Liver (tissue), 9 donors: ENCODE results near the gene RNF187. TPM values are rescaled to one million over a fixed set of nuclear protein-coding genes. Genes with fewer than 3 reads are reported as not detected.
"Not testable (repeated sequence)": the region's sequence is repeated elsewhere in the genome, so short reads cannot be mapped to it uniquely, and the experiment has no call there.

Experiments
- DNase-seq: peaks from one replicate; pipeline ENCODE4 v3.0.0-alpha.2; 2017; ENCODE audit warnings: low spot score
- H3K27ac ChIP-seq, 2 donors: one replicate each; pipeline ENCODE4 v1.7.0; 2013; ENCODE audit warnings: inconsistent platforms in 2 of 2, low read length in 2 of 2, control low read depth in 1 of 2, low read depth in 1 of 2, mild to moderate bottlenecking in 1 of 2
- H3K27me3 ChIP-seq, 4 donors: one replicate each; pipeline versions ENCODE4 v1.6.1 to v1.7.0; 2013; ENCODE audit warnings: low read length in 3 of 4, inconsistent platforms in 1 of 4, mild to moderate bottlenecking in 1 of 4, moderate library complexity in 1 of 4; ENCODE audit not compliant: control insufficient read depth in 4 of 4, insufficient read depth in 4 of 4
- H3K36me3 ChIP-seq, 4 donors: one replicate each; pipeline versions ENCODE4 v1.6.1 to v1.7.0; 2013; ENCODE audit warnings: low read length in 3 of 4, mild to moderate bottlenecking in 3 of 4, low read depth in 1 of 4, moderate library complexity in 1 of 4; ENCODE audit not compliant: control insufficient read depth in 4 of 4, insufficient read depth in 3 of 4
- H3K4me1 ChIP-seq, 4 donors: one replicate each; pipeline versions ENCODE4 v1.6.1 to v1.7.0; 2013; ENCODE audit warnings: low read length in 3 of 4, mild to moderate bottlenecking in 3 of 4, moderate library complexity in 1 of 4; ENCODE audit not compliant: control insufficient read depth in 4 of 4, insufficient read depth in 4 of 4
- H3K4me3 ChIP-seq, 3 donors: one replicate each; pipeline versions ENCODE4 v1.6.1 to v1.7.0; 2013; ENCODE audit warnings: low read length in 3 of 3, control low read depth in 1 of 3, low read depth in 1 of 3, mild to moderate bottlenecking in 1 of 3
- H3K9ac ChIP-seq, 2 donors: one replicate each; pipeline ENCODE4 v1.7.0; 2013; ENCODE audit warnings: low read length in 2 of 2, mild to moderate bottlenecking in 2 of 2, moderate library complexity in 2 of 2, control low read depth in 1 of 2, low read depth in 1 of 2
- H3K9me3 ChIP-seq, 4 donors: one replicate each; pipeline versions ENCODE4 v1.6.1 to v1.7.0; 2013; ENCODE audit warnings: low read length in 3 of 4; ENCODE audit not compliant: control insufficient read depth in 4 of 4
- EGR1 ChIP-seq, 2 donors: IDR thresholded peaks; 2 replicates each; pipeline ENCODE4 v1.6.1; 2016 to 2018; ENCODE audit warnings: antibody characterized with exemption in 2 of 2, low read depth in 2 of 2
- FOXA2 ChIP-seq: IDR thresholded peaks from 2 replicates; pipeline ENCODE4 v1.6.1; 2016; ENCODE audit warnings: antibody characterized with exemption
- GABPA ChIP-seq, 2 donors: IDR thresholded peaks in 1 of 2; conservative IDR thresholded peaks in 1 of 2; 2 replicates each; pipeline ENCODE4 v1.6.1; 2016; ENCODE audit warnings: antibody characterized with exemption in 2 of 2, mild to moderate bottlenecking in 1 of 2, moderate library complexity in 1 of 2
- HNF4A ChIP-seq, 2 donors: conservative IDR thresholded peaks; 2 replicates each; pipeline ENCODE4 v1.6.1; 2016; ENCODE audit warnings: antibody characterized with exemption in 2 of 2, mild to moderate bottlenecking in 2 of 2
- HNF4G ChIP-seq: IDR thresholded peaks from 2 replicates; pipeline ENCODE4 v1.6.1; 2016; ENCODE audit warnings: antibody characterized with exemption
- JUND ChIP-seq, 2 donors: IDR thresholded peaks; 2 replicates each; pipeline ENCODE4 v1.6.1; 2016; ENCODE audit warnings: antibody characterized with exemption in 2 of 2
- MAX ChIP-seq: IDR thresholded peaks from 2 replicates; pipeline ENCODE4 v1.6.1; 2016; ENCODE audit warnings: antibody characterized with exemption
- NR2F2 ChIP-seq: IDR thresholded peaks from 2 replicates; pipeline ENCODE4 v1.6.1; 2016; ENCODE audit warnings: antibody characterized with exemption
- RAD21 ChIP-seq, 2 donors: IDR thresholded peaks; 2 replicates each; pipeline ENCODE4 v1.6.1; 2016; ENCODE audit warnings: antibody characterized with exemption in 2 of 2, mild to moderate bottlenecking in 2 of 2
- SP1 ChIP-seq: IDR thresholded peaks from 2 replicates; pipeline ENCODE4 v1.6.1; 2018; ENCODE audit warnings: antibody characterized with exemption, mild to moderate bottlenecking
- YY1 ChIP-seq: IDR thresholded peaks from 2 replicates; pipeline ENCODE4 v1.6.1; 2016; ENCODE audit warnings: antibody characterized with exemption, mild to moderate bottlenecking
- ZBTB33 ChIP-seq: IDR thresholded peaks from 2 replicates; pipeline ENCODE4 v1.6.1; 2016; ENCODE audit warnings: antibody characterized with exemption
- WGBS: extraction: QIAGEN DNeasy Blood & Tissue Kit; methylation state at CpG from one replicate; pipeline ENCODE4 v1.1.7; 2013; 5-methylcytosine and 5-hydroxymethylcytosine counted together
- polyA plus RNA-seq, 2 donors: library from polyadenylated mRNA; stranded (reverse) in 1 of 2; unstranded in 1 of 2; fragments of 200-250 nt in 1 of 2; fragments of >200 nt in 1 of 2; fragmentation: Nextera tagmentation in 1 of 2; extraction: Ambion mirVana in 1 of 2; gene quantifications; one replicate each; pipeline versions ENCODE4 v1.2.1 to v1.2.3, GENCODE V29; 2013 to 2015
- total RNA-seq, 2 donors: library from RNA; depleted of rRNA; stranded (reverse); fragments of >200 nt; gene quantifications; one replicate each; pipeline ENCODE4 v1.2.3, GENCODE V29; 2014
- TF ChIP-seq, protein P1 (sequence below): fragments of 150-350 bp; IDR thresholded peaks from 2 replicates; pipeline ENCODE4 v1.5.1; 2017; ENCODE audit warnings: improper control_type of control experiment, low read depth, low read length; ENCODE audit not compliant: missing input control
- TF ChIP-seq, protein P2 (sequence below): IDR thresholded peaks from 2 replicates; pipeline ENCODE4 v1.6.1; 2016; ENCODE audit warnings: antibody characterized with exemption
- donor health status: healthy.
- donor health status: healthy.
- donor health status: healthy.
- donor health status: healthy.
- donor health status: healthy.

The RNF187 gene
- total and polyA plus RNA-seq, 4 donors: 18.7 to 32.0 (median 23.5) TPM

- Histone ChIP-seq H3K36me3 (no peaks in the 10 kb centered on the region), H3K9me3 (no peaks in the 10 kb centered on the region), H3K9ac (no peak overlapping the region), H3K27me3 (no peaks in the 10 kb centered on the region), H3K4me1 (peaks cover 0 to 9% (median 2%) of the 10 kb centered on the region in 4 donors), H3K4me3 (no peak overlapping the region), H3K27ac (no peak overlapping the region)
- DNase-seq: peak; percentile 75
- 88% methylated on average over 5 of the region's 5 CpGs for WGBS
- TF ChIP-seq GABPA (IDR thresholded peaks at IDR 0.05 in 1 of 2, conservative IDR thresholded peaks at IDR 0.05 in 1 of 2) (no peak), ZBTB33 (no peak), FOXA2 (no peak), EGR1 (IDR thresholded peaks at IDR 0.05; ENCODE audit: low read depth in 2 of 2) (no peak), RAD21 (IDR thresholded peaks at IDR 0.05) (no peak), JUND (IDR thresholded peaks at IDR 0.05) (no peak), NR2F2 (no peak), HNF4A (conservative IDR thresholded peaks at IDR 0.05) (no peak), SP1 (no peak)
- TF ChIP-seq, protein P1, sequence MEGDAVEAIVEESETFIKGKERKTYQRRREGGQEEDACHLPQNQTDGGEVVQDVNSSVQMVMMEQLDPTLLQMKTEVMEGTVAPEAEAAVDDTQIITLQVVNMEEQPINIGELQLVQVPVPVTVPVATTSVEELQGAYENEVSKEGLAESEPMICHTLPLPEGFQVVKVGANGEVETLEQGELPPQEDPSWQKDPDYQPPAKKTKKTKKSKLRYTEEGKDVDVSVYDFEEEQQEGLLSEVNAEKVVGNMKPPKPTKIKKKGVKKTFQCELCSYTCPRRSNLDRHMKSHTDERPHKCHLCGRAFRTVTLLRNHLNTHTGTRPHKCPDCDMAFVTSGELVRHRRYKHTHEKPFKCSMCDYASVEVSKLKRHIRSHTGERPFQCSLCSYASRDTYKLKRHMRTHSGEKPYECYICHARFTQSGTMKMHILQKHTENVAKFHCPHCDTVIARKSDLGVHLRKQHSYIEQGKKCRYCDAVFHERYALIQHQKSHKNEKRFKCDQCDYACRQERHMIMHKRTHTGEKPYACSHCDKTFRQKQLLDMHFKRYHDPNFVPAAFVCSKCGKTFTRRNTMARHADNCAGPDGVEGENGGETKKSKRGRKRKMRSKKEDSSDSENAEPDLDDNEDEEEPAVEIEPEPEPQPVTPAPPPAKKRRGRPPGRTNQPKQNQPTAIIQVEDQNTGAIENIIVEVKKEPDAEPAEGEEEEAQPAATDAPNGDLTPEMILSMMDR: no peak
- TF ChIP-seq, protein P2, sequence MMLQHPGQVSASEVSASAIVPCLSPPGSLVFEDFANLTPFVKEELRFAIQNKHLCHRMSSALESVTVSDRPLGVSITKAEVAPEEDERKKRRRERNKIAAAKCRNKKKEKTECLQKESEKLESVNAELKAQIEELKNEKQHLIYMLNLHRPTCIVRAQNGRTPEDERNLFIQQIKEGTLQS: no peak
Observed at GRCh38 chr1:228502522-228502921, 15.3 kb downstream of the RNF187 start.

DNA sequence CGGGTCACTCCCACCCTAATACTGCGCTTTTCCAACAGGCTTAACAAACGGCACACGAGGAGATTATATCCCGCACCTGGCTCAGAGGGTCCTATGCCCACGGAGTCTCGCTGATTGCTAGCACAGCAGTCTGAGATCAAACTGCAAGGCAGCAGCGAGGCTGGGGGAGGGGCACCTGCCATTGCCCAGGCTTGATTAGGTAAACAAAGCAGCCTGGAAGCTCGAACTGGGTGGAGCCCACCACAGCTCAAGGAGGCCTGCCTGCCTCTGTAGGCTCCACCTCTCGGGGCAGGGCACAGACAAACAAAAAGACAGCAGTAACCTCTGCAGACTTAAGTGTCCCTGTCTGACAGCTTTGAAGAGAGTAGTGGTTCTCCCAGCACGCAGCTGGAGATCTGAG lies 18.8 kb downstream of the RNF187 start:
- H3K9ac ChIP-seq, DNase-seq, H3K27me3 ChIP-seq, H3K9me3 ChIP-seq, H3K27ac ChIP-seq, H3K4me1 ChIP-seq, H3K4me3 ChIP-seq, H3K36me3 ChIP-seq: not testable (repeated sequence)
- WGBS: 69% methylated on average over 10 of the region's 11 CpGs

- no peaks in the 10 kb centered on the region for H3K36me3 ChIP-seq
- TF ChIP-seq HNF4A (conservative IDR thresholded peaks at IDR 0.05) (no peak), JUND (IDR thresholded peaks at IDR 0.05) (no peak), YY1 (no peak), RAD21 (IDR thresholded peaks at IDR 0.05) (no peak), HNF4G (no peak), NR2F2 (no peak), ZBTB33 (no peak), MAX (no peak), EGR1 (IDR thresholded peaks at IDR 0.05; ENCODE audit: low read depth in 2 of 2) (no peak)
- TF ChIP-seq, protein P2: no peak
- H3K4me1 ChIP-seq: no peaks in the 10 kb centered on the region
- WGBS: 69% methylated on average over 9 of the region's 9 CpGs
- no peaks in the 10 kb centered on the region for H3K9me3 ChIP-seq
- H3K27ac ChIP-seq: no peak overlapping the region
- peak; percentile 31 for DNase-seq
- no peak overlapping the region for H3K4me3 ChIP-seq
- no peak overlapping the region for H3K9ac ChIP-seq
- peaks cover 0 to 4% (median 0%) of the 10 kb centered on the region in 4 donors for H3K27me3 ChIP-seq
Observed at GRCh38 chr1:228507961-228508652, 20.9 kb downstream of the RNF187 start.
